ENCODE results near the gene RRP9. TPM values are rescaled to one million over a fixed set of nuclear protein-coding genes. Genes with fewer than 3 reads are reported as not detected.

The RRP9 gene
- total RNA-seq, 1 donor, result 16.3 TPM

GRCh38 chr3:51887620-51888019, 54.1 kb downstream of the RRP9 start:
- TF ChIP-seq CTCF (IDR thresholded peaks at IDR 0.05; ENCODE audit: insufficient read depth, low read length), result no peak

GRCh38 chr3:51886447-51886846, 55.3 kb downstream of the RRP9 start:
- no peak overlapping the region for H3K4me3 ChIP-seq (ENCODE audit: low read depth, low read length)
- no peak for TF ChIP-seq CTCF (IDR thresholded peaks at IDR 0.05; ENCODE audit: insufficient read depth, low read length)
- DNase-seq (ENCODE audit: low read depth), result no peak

More at GRCh38 chr3:51887620-51888019, 54.1 kb downstream of the RRP9 start:
- no peak for DNase-seq (ENCODE audit: low read depth)
- no peak overlapping the region for H3K4me3 ChIP-seq (ENCODE audit: low read depth, low read length)

Small RNA genes within 50 kb of the gene (small RNA-seq; reads per million reads assigned to genes)
- not detected for gene AC115284.1

Other genes starting within 250 kb of the RRP9 start
- gene GRM2, start 234.8 kb downstream of the RRP9 start, total RNA-seq (ENCODE audit: low replicate concordance), result under 0.01 and 0.25 TPM in 2 replicates
- gene IQCF6, start 162.7 kb downstream of the RRP9 start, total RNA-seq (ENCODE audit: low replicate concordance), result not detected in 2 replicates
- gene IQCF2, start 80.3 kb downstream of the RRP9 start, total RNA-seq (ENCODE audit: low replicate concordance), result not detected in 2 replicates
- not detected in 2 replicates for gene IQCF5, start 66.3 kb downstream of the RRP9 start, total RNA-seq (ENCODE audit: low replicate concordance)
- gene IQCF1, start 38.6 kb downstream of the RRP9 start, total RNA-seq (ENCODE audit: low replicate concordance), result not detected in 2 replicates
- gene PARP3, start 459 bp upstream of the RRP9 start, total RNA-seq (ENCODE audit: low replicate concordance), result 14.6 and 27.1 TPM in 2 replicates
- gene GPR62, start 13.5 kb upstream of the RRP9 start, total RNA-seq (ENCODE audit: low replicate concordance), result 0.09 TPM in 1 of 2 replicates, not detected in the other
- 19.0 and 33.3 TPM in 2 replicates for gene PCBP4, start 25.6 kb upstream of the RRP9 start, total RNA-seq (ENCODE audit: low replicate concordance)
- gene ABHD14B, start 32.1 kb upstream of the RRP9 start, total RNA-seq (ENCODE audit: low replicate concordance), result 11.0 and 36.3 TPM in 2 replicates
- 7.4 and 13.8 TPM in 2 replicates for gene ABHD14A, start 33.2 kb upstream of the RRP9 start, total RNA-seq (ENCODE audit: low replicate concordance)
- 26.7 and 28.7 TPM in 2 replicates for gene ACY1, start 41.6 kb upstream of the RRP9 start, total RNA-seq (ENCODE audit: low replicate concordance)
- gene RPL29, start 54.0 kb upstream of the RRP9 start, total RNA-seq (ENCODE audit: low replicate concordance), result 155 and 1,532 TPM in 2 replicates
- 2.9 and 12.8 TPM in 2 replicates for gene DUSP7, start 114.7 kb upstream of the RRP9 start, total RNA-seq (ENCODE audit: low replicate concordance)
- 1.3 and 10.0 TPM in 2 replicates for gene POC1A, start 212.5 kb upstream of the RRP9 start, total RNA-seq (ENCODE audit: low replicate concordance)